GM12865 (cell line): Measurements from ENCODE around the gene WDFY4.
A peak's percentile ranks its signal among the peaks of the same experiment; 100 is the strongest.

Source experiments
- DNase-seq: peaks from one replicate; pipeline ENCODE4 v3.0.0; 2010; ENCODE audit warnings: low read depth
- H3K4me3 ChIP-seq: 2 replicates; pipeline ENCODE4 v1.5.1; 2011; ENCODE audit warnings: mild to moderate bottlenecking, low read depth, low read length, control low read depth
- TF ChIP-seq, protein P1 (sequence below): IDR thresholded peaks from 2 replicates; pipeline ENCODE4 v1.5.1; 2011; ENCODE audit warnings: low read length, control low read depth, low read depth, inconsistent platforms; ENCODE audit not compliant: insufficient read depth; ENCODE audit errors: missing control alignments

Gene WDFY4

DNA sequence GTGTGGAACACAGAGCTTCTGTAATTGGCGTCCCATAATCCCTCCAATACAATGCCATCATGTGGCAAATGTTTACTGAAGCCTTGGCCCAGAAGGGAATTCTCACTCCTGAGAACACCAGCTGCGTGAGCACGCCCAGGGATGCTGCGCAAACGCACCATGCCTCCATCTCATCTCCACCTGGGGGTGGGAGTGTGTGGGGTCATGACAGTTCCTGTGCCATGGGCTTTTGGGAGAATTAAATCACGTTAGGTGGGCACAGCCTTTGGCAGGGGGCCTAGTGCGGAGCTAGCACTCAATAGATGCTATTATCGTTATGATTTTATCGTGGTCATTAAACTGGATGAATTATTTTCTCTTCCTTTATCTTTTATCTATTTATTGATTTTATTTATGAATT, 15.8 kb downstream of the WDFY4 start:
- no peak overlapping the region for H3K4me3 ChIP-seq
- TF ChIP-seq, protein P1, sequence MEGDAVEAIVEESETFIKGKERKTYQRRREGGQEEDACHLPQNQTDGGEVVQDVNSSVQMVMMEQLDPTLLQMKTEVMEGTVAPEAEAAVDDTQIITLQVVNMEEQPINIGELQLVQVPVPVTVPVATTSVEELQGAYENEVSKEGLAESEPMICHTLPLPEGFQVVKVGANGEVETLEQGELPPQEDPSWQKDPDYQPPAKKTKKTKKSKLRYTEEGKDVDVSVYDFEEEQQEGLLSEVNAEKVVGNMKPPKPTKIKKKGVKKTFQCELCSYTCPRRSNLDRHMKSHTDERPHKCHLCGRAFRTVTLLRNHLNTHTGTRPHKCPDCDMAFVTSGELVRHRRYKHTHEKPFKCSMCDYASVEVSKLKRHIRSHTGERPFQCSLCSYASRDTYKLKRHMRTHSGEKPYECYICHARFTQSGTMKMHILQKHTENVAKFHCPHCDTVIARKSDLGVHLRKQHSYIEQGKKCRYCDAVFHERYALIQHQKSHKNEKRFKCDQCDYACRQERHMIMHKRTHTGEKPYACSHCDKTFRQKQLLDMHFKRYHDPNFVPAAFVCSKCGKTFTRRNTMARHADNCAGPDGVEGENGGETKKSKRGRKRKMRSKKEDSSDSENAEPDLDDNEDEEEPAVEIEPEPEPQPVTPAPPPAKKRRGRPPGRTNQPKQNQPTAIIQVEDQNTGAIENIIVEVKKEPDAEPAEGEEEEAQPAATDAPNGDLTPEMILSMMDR, result no peak
- no peak for DNase-seq

- DNase-seq, result peak; percentile 39
- TF ChIP-seq, protein P1, result peak; percentile 28
- no peak overlapping the region for H3K4me3 ChIP-seq
Measured at GRCh38 chr10:48701139-48701901, 16.6 kb downstream of the WDFY4 start.

- TF ChIP-seq, protein P1, result no peak
- no peak for DNase-seq
- H3K4me3 ChIP-seq, result no peak overlapping the region
Measured at GRCh38 chr10:48701941-48702340, 17.3 kb downstream of the WDFY4 start.

- TF ChIP-seq, protein P1, result no peak
- DNase-seq, result no peak
- no peak overlapping the region for H3K4me3 ChIP-seq
Measured at GRCh38 chr10:48703531-48704122, 19.0 kb downstream of the WDFY4 start.

- TF ChIP-seq, protein P1, result no peak
- no peak overlapping the region for H3K4me3 ChIP-seq
- no peak for DNase-seq
Measured at GRCh38 chr10:48704156-48704555, 19.5 kb downstream of the WDFY4 start.

GRCh38 chr10:48705401-48705938, 20.8 kb downstream of the WDFY4 start:
- no peak overlapping the region for H3K4me3 ChIP-seq
- TF ChIP-seq, protein P1, result no peak
- peak; percentile 21 for DNase-seq
